Measurements from ENCODE around the gene SLFN5.

- TF ChIP-seq YY1 (IDR thresholded peaks at IDR 0.05) (peak; percentile 28), CTCF (IDR thresholded peaks at IDR 0.05; ENCODE audit: low read depth, low read length, missing input control) (no peak), TAF1 (conservative IDR thresholded peaks at IDR 0.05) (peak; percentile 95), MAX (IDR thresholded peaks at IDR 0.05) (no peak)
Observed at GRCh38 chr17:35242805-35243560, at the start of gene SLFN5.
